ENCODE data around the gene CCDC83.
"Not testable (repeated sequence)": the region's sequence is repeated elsewhere in the genome, so short reads cannot be mapped to it uniquely, and the experiment has no call there.

The CCDC83 gene

DNA sequence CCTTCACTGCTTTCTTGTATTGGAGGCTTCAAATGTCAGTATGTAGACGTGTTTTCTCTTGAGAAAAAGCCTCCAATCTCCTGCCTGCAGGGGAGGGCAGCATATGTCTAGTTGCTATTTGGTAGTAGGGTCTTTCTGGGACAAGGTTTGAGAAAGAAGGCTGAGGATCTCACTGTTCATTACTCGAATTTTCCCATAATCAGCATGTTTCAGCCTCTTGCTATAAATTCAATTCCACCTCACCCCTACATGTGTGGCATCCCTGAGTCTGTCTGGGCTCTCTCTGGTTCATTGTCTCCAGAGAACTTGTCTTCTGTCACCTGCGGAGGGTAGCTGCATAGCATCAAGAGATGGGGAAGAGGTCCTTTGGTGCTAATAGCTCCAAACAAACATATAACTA, 19.5 kb upstream of the CCDC83 start:
- DNase-seq (ENCODE audit: low spot score), result no peak

DNA sequence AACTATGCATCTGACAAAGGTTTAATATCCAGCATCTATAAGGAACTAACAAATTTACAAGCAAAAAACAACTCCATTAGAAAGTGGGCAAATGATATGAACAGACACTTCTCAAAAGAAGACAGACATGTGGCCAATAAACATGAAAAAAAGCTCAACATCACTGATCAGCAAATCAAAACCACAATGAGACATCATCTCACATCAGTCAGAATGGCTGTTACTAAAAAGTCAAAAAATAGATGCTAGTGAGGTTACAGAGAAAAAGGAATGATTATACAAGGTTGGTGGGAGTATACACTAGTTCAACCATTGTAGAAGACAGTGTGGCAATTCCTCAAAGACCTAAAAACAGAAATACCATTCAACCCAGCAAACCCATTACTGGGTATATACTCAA, 14.3 kb upstream of the CCDC83 start:
- DNase-seq (ENCODE audit: low spot score), result not testable (repeated sequence)

DNA sequence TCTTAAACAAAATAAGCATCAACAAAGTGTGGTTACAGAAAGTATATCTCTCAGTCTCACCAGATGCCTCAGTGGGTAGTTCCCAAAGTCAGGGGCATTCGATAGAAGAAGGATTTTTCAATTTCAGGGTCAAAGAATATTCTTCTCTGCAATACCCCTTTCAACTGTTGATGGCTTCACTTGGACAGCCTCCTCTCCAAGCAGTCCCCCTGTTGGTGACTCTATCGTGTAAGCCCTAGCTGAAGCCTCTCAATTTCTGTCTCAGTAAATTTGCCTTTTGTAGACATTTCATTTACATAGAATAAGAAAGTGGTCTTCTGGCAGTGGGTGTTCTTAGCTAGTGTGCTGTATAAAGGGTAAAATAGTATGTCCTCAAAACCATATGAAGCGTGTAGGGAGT, 11.3 kb upstream of the CCDC83 start:
- no peak for DNase-seq (ENCODE audit: low spot score)

DNA sequence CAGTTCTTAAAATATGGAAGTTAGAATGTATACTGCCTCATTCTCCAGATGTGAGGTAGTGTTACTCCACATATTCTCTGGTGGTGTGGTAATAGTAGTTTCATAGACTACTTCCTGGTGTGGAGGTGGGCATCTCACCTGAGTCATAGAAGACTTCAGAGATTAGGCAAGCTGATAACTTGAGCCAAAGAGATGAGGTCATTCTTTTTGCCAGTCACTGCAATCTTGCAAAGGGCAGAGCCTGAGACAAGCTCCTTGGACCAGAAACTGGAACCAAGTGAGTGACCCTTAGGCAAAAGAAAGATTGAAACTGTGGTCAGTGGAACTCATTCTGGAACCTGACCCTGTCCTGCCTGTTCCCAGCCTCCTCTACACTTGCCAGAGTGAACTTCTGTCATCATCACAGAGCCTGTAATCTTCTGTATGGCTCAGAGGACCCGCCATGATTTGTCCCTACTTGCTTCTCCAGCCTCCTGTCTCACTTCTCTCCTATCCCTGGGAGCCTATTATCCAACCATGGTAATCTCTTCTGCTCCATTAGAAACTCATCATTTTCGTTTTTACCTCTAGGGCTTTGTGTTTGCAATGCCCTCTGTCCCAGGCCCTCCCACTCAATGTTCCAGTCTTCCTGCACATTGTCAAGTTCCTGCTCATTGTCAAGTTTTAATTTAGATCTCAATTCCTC, 10.6 kb upstream of the CCDC83 start:
- peak; percentile 18 for DNase-seq (ENCODE audit: low spot score)

- DNase-seq (ENCODE audit: low spot score), result no peak
Observed at GRCh38 chr11:85845124-85845631, 10.0 kb upstream of the CCDC83 start.

GRCh38 chr11:85847436-85847835, 7.7 kb upstream of the CCDC83 start:
- no peak for DNase-seq (ENCODE audit: low spot score)

- DNase-seq (ENCODE audit: low spot score), result no peak
Observed at GRCh38 chr11:85848006-85848405, 7.2 kb upstream of the CCDC83 start.

- no peak for DNase-seq (ENCODE audit: low spot score)
Observed at GRCh38 chr11:85848556-85848955, 6.6 kb upstream of the CCDC83 start.

GRCh38 chr11:85852754-85853153, 2.4 kb upstream of the CCDC83 start:
- not testable (repeated sequence) for DNase-seq (ENCODE audit: low spot score)

DNA sequence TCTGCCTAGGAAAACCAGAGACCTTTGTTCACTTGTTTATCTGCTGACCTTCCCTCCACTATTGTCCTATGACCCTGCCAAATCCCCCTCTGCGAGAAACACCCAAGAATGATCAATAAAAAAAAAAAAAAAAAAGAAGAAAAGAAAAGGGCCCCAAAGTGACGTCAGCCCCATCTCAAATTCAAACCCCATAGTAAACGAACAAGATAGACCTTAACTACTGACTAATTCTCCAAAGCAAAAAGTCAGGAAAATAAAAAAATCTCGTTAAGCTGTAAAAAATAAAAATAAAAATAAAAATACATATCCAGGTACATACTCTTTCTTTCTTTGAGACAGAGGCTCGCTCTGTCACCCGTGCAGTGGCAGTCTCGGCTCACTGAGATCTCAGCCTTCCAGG, 1.6 kb upstream of the CCDC83 start:
- not testable (repeated sequence) for DNase-seq (ENCODE audit: low spot score)

- no peak for DNase-seq (ENCODE audit: low spot score)
Observed at GRCh38 chr11:85854212-85854556, 999 bp upstream of the CCDC83 start.

DNA sequence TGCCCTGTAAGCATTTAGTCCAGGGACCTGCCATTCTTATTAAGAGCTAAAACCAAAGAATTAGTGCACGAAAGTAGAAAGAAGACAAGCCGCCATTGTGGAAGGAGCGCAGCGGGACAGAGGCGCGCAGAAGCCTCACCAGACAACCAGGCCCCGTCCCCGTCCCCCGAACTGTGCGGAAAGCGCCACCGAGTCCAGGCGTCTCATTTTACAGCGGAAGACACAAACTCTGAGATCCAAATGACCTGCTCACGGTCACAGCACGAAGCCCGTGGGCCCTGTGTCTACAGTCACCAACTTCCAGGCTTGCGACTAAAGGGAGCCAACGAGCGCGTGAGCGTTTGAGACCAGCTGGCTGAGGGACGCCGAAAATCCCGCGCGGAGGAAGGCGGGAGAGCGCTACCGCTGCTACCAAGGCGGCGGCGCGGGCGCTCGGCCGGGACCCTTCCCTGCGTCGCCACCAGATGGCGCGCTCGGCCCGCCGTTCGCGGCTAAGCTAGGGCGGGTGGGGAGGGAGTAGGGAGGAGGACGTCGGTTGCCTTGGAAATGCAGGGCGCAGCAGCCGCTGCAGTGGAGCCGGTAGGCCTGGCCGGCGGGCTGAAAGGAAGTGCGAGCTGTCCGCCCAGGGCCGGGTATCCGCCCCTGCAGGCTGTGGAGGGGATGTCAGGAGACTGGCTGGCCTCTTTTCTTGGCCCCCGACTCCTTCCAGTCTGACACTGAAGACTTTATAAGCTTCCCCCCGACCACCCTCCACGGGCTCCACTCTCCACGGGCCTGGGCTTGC, 434 bp upstream of the CCDC83 start:
- DNase-seq (ENCODE audit: low spot score), result peak; percentile 97

DNA sequence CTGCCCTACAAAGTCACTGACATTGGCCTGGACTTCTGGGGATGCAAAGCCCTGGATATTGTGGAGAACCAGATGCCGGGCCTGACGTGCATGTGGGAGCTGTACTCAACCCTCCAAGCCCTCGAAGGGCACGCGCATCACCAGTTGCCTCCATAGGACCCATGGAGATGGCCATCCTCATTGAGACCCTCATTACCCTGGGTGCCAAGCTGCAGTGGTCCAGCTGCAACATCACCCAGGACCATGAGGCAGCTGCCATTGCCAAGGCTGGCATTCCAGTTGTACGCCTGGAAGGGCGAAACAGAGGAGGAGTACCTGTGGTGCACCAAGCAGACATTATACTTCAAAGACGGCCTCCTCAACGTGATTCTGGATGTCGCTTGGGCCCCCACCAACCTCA, 1.9 kb downstream of the CCDC83 start:
- DNase-seq (ENCODE audit: low spot score), result no peak

- not testable (repeated sequence) for DNase-seq (ENCODE audit: low spot score)
Observed at GRCh38 chr11:85859541-85859940, 4.4 kb downstream of the CCDC83 start.

GRCh38 chr11:85863855-85864254, 8.7 kb downstream of the CCDC83 start:
- no peak for DNase-seq (ENCODE audit: low spot score)

DNA sequence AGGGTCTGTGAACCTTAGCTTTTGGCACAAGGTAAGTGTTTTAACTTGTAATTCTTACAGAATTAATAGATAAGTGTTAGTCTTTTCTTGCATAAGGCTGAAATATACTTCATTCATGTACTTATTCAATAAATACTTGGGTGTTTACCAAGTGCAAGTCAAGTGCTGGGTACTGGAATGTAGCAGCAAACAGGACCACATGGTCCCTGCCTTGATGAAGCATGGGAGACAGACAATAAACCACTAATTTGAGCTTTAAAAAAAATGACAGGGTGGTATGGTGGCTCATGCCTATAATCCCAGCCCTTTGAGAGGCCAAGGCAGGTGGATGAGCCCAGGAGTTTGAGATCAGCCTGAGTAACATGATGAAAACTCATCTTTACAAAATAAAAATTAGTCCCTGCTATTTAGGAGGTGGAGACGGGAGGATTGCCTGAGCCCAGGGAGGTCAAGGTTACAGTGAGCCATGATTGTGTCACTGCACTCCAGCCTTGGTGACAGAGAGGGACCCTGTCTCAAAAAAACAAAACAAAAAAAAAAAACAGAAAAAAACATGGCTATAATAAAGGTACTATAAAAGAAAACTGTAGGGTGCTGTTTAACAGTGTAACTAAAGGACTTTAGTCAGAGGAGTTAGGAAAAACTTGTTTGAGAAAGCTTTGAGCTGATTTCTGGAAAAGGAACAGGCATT, 11.1 kb downstream of the CCDC83 start:
- no peak for DNase-seq (ENCODE audit: low spot score)

- no peak for DNase-seq (ENCODE audit: low spot score)
Observed at GRCh38 chr11:85867751-85868150, 12.6 kb downstream of the CCDC83 start.

- no peak for DNase-seq (ENCODE audit: low spot score)
Observed at GRCh38 chr11:85869781-85870180, 14.6 kb downstream of the CCDC83 start.

- DNase-seq (ENCODE audit: low spot score), result peak; percentile 8
Observed at GRCh38 chr11:85874265-85874664, 19.1 kb downstream of the CCDC83 start.

GRCh38 chr11:85875505-85875904, 20.3 kb downstream of the CCDC83 start:
- DNase-seq (ENCODE audit: low spot score), result peak; percentile 57

GRCh38 chr11:85884581-85885021, 29.4 kb downstream of the CCDC83 start:
- DNase-seq (ENCODE audit: low spot score), result peak; percentile 13

- peak; percentile 82 for DNase-seq (ENCODE audit: low spot score)
Observed at GRCh38 chr11:85886089-85887056, 31.2 kb downstream of the CCDC83 start.
